H1 (cell line): ENCODE measurements around the gene PLGRKT. TPM values are rescaled to one million over a fixed set of nuclear protein-coding genes. Genes with fewer than 3 reads are reported as not detected.
A peak's percentile ranks its signal among the peaks of the same experiment; 100 is the strongest.

ENCODE experiments used
- CTCF ChIA-PET: fragments of 300-600 bp; sonication (Branson Sonifier 250); formaldehyde crosslinking; loops from one replicate; lab custom pipeline; 2021; ENCODE audit not compliant: partially characterized antibody; lab: Charles Lee
- POLR2A ChIA-PET: fragments of 300-600 bp; sonication (Branson Sonifier 250); formaldehyde crosslinking; loops from one replicate; lab custom pipeline; 2021; ENCODE audit warnings: inconsistent platforms; ENCODE audit not compliant: partially characterized antibody; lab: Charles Lee
- DNase-seq, 2 experiments: peaks; one replicate each; pipeline versions ENCODE4 v3.0.0 to v3.0.0-alpha.2; 2010 to 2022; ENCODE audit warnings: low spot score in 2 of 2, low read depth in 1 of 2, mixed read lengths in 1 of 2
- FAIRE-seq: peaks from 2 replicates; lab custom pipeline; 2011; peaks lifted over from hg19 to GRCh38; lab: Jason Lieb, UNC
- H2AFZ ChIP-seq: 2 replicates; pipeline ENCODE4 v1.8.1; 2012; ENCODE audit warnings: low read length, inconsistent platforms
- H2AK5ac ChIP-seq: 2 replicates; pipeline ENCODE4 v1.6.1; 2013; ENCODE audit warnings: low read depth, low read length
- H2BK120ac ChIP-seq: replicated peaks from 2 replicates; pipeline ENCODE3; 2013; ENCODE audit warnings: low read depth, low read length, inconsistent platforms
- H2BK12ac ChIP-seq: 2 replicates; pipeline ENCODE4 v1.6.1; 2013; ENCODE audit warnings: low read depth, low read length
- H2BK15ac ChIP-seq: 2 replicates; pipeline ENCODE4 v1.6.1; 2013; ENCODE audit warnings: low read length
- H2BK20ac ChIP-seq: 2 replicates; pipeline ENCODE4 v1.6.1; 2013; ENCODE audit warnings: low read length
- H2BK5ac ChIP-seq: 2 replicates; pipeline ENCODE4 v1.6.1; 2013; ENCODE audit warnings: low read depth, low read length
- H3K14ac ChIP-seq: 2 replicates; pipeline ENCODE4 v1.6.1; 2013; ENCODE audit warnings: inconsistent platforms; ENCODE audit not compliant: insufficient read length
- H3K18ac ChIP-seq: 2 replicates; pipeline ENCODE4 v1.6.1; 2013; ENCODE audit warnings: low read length; ENCODE audit errors: extremely low read depth
- H3K23ac ChIP-seq: 2 replicates; pipeline ENCODE4 v1.6.1; 2013; ENCODE audit warnings: inconsistent platforms; ENCODE audit not compliant: insufficient read length
- H3K23me2 ChIP-seq: 2 replicates; pipeline ENCODE4 v1.6.1; 2013; ENCODE audit warnings: low read depth, low read length
- H3K27ac ChIP-seq: 2 replicates; pipeline ENCODE4 v1.6.1; 2011; ENCODE audit warnings: low read depth, low read length, inconsistent platforms
- H3K27me3 ChIP-seq, 4 experiments: replicated peaks in 1 of 4; 1 replicate in 1 of 4; 2 replicates in 3 of 4; pipeline versions ENCODE4 v1.6.1 to v1.8.1; 2011 to 2013; ENCODE audit warnings: low read length in 3 of 4, mild to moderate bottlenecking in 3 of 4, inconsistent platforms in 2 of 4, mixed read lengths in 2 of 4, moderate library complexity in 1 of 4; ENCODE audit not compliant: control insufficient read depth in 3 of 4, insufficient read depth in 3 of 4; ENCODE audit errors: extremely low read depth in 1 of 4
- H3K36me3 ChIP-seq, 4 experiments: 2 replicates each; pipeline versions ENCODE4 v1.6.1 to v1.8.1; 2011 to 2013; ENCODE audit warnings: mild to moderate bottlenecking in 4 of 4, low read length in 3 of 4, moderate library complexity in 2 of 4, control low read depth in 1 of 4, inconsistent platforms in 1 of 4; ENCODE audit not compliant: insufficient read depth in 4 of 4, control insufficient read depth in 2 of 4
- H3K4ac ChIP-seq: replicated peaks from 2 replicates; pipeline ENCODE3; 2013; ENCODE audit warnings: low read length, low read depth, mixed read lengths, inconsistent platforms; ENCODE audit not compliant: insufficient read length
- H3K4me1 ChIP-seq, 4 experiments: replicated peaks in 1 of 4; 1 replicate in 1 of 4; 2 replicates in 3 of 4; pipeline versions ENCODE4 v1.6.1 to v1.8.1; 2011 to 2013; ENCODE audit warnings: low read length in 3 of 4, inconsistent platforms in 2 of 4, mixed read lengths in 1 of 4; ENCODE audit not compliant: insufficient read depth in 4 of 4, control insufficient read depth in 3 of 4
- H3K4me2 ChIP-seq, 2 experiments: 2 replicates each; pipeline versions ENCODE4 v1.6.1 to v1.8.1; 2011 to 2013; ENCODE audit warnings: low read depth in 2 of 2, low read length in 2 of 2, control low read depth in 1 of 2, inconsistent platforms in 1 of 2, mild to moderate bottlenecking in 1 of 2; ENCODE audit not compliant: insufficient read depth in 1 of 2
- H3K4me3 ChIP-seq, 4 experiments: fragments of 200-600, 300-600 bp in 1 of 4; sonication (generic), shearing (Covaris generic), sonication (Bioruptor Twin) in 1 of 4; 2 replicates each; pipeline versions ENCODE4 v1.5.1 to v1.8.1; 2011 to 2016; ENCODE audit warnings: low read length in 4 of 4, low read depth in 3 of 4, control low read depth in 2 of 4, inconsistent platforms in 2 of 4, mild to moderate bottlenecking in 2 of 4, mixed read lengths in 1 of 4, moderate library complexity in 1 of 4; ENCODE audit not compliant: insufficient read depth in 2 of 4; ENCODE audit errors: extremely low read depth in 1 of 4
- H3K56ac ChIP-seq: replicated peaks from 2 replicates; pipeline ENCODE3; 2013; ENCODE audit warnings: low read depth, mild to moderate bottlenecking, mixed read lengths, low read length, inconsistent platforms; ENCODE audit not compliant: insufficient read length
- H3K79me1 ChIP-seq: 2 replicates; pipeline ENCODE4 v1.6.1; 2013; ENCODE audit warnings: low read depth, low read length, control low read depth
- H3K79me2 ChIP-seq, 2 experiments: 2 replicates each; pipeline versions ENCODE4 v1.6.1 to v1.8.1; 2012 to 2013; ENCODE audit warnings: low read length in 2 of 2, mild to moderate bottlenecking in 2 of 2, inconsistent platforms in 1 of 2; ENCODE audit not compliant: insufficient read depth in 2 of 2, control insufficient read depth in 1 of 2
- H3K9ac ChIP-seq, 4 experiments: replicated peaks in 1 of 4; 1 replicate in 1 of 4; 2 replicates in 3 of 4; pipeline versions ENCODE4 v1.6.1 to v1.8.1; 2011 to 2013; ENCODE audit warnings: low read depth in 3 of 4, low read length in 3 of 4, control low read depth in 2 of 4, mild to moderate bottlenecking in 2 of 4, moderate library complexity in 2 of 4, inconsistent platforms in 1 of 4; ENCODE audit errors: extremely low read depth in 1 of 4
- H3K9me3 ChIP-seq, 2 experiments: 2 replicates each; pipeline versions ENCODE4 v1.6.1 to v1.8.1; 2012 to 2013; ENCODE audit warnings: mild to moderate bottlenecking in 2 of 2, moderate library complexity in 2 of 2, control low read depth in 1 of 2, inconsistent platforms in 1 of 2, low read depth in 1 of 2, low read length in 1 of 2, mixed read lengths in 1 of 2; ENCODE audit not compliant: insufficient read depth in 2 of 2
- H4K20me1 ChIP-seq, 2 experiments: replicated peaks in 1 of 2; 2 replicates each; pipeline versions ENCODE3 to v1.8.1; 2011 to 2013; ENCODE audit warnings: inconsistent platforms in 2 of 2, low read length in 2 of 2, mild to moderate bottlenecking in 1 of 2; ENCODE audit not compliant: insufficient read depth in 2 of 2, control insufficient read depth in 1 of 2
- H4K5ac ChIP-seq: 2 replicates; pipeline ENCODE4 v1.6.1; 2013; ENCODE audit warnings: low read length, low read depth, mixed read lengths, inconsistent platforms; ENCODE audit not compliant: insufficient read length
- H4K8ac ChIP-seq: 2 replicates; pipeline ENCODE4 v1.8.0; 2013; ENCODE audit warnings: mild to moderate bottlenecking, moderate library complexity, low read length, inconsistent platforms; ENCODE audit not compliant: insufficient read depth; ENCODE audit errors: extremely low read depth
- H4K91ac ChIP-seq: replicated peaks from 2 replicates; pipeline ENCODE3; 2013; ENCODE audit warnings: low read length, mixed read lengths, inconsistent platforms; ENCODE audit not compliant: insufficient read length
- BCL11A ChIP-seq, 2 experiments: IDR thresholded peaks; one replicate each; pipeline ENCODE4 v1.6.1; 2011; ENCODE audit warnings: low read depth in 2 of 2, low read length in 2 of 2, mild to moderate bottlenecking in 2 of 2
- BRCA1 ChIP-seq: IDR thresholded peaks from 2 replicates; pipeline ENCODE4 v1.6.1; 2012; ENCODE audit warnings: low read depth, low read length, improper control_type of control experiment
- CBX8 ChIP-seq: fragments of 300-800, 300-1000 bp; sonication (generic); IDR thresholded peaks from 2 replicates; pipeline ENCODE4 v1.7.1; 2016; ENCODE audit warnings: low read depth, low read length, borderline replicate concordance
- CHD1 ChIP-seq: IDR thresholded peaks from 2 replicates; pipeline ENCODE4 v1.6.1; 2012; ENCODE audit warnings: low read depth, low read length, improper control_type of control experiment
- CHD2 ChIP-seq: IDR thresholded peaks from 2 replicates; pipeline ENCODE4 v1.6.1; 2012; ENCODE audit warnings: low read length, improper control_type of control experiment
- PHF8 ChIP-seq: fragments of 200-600 bp; sonication (generic); conservative IDR thresholded peaks from 2 replicates; pipeline ENCODE4 v1.7.1; 2012; ENCODE audit warnings: low read depth, mild to moderate bottlenecking, inconsistent platforms, low read length, moderate library complexity
- POLR2AphosphoS5 ChIP-seq: IDR thresholded peaks from 2 replicates; pipeline ENCODE4 v1.6.1; 2011; ENCODE audit warnings: low read depth, low read length
- SAP30 ChIP-seq: fragments of 300-600 bp; sonication (generic); IDR thresholded peaks from 2 replicates; pipeline ENCODE4 v1.7.1; 2012; ENCODE audit warnings: low read length, moderate library complexity, mild to moderate bottlenecking, inconsistent platforms; ENCODE audit not compliant: insufficient read depth, insufficient replicate concordance
- SP4 ChIP-seq: IDR thresholded peaks from 2 replicates; pipeline ENCODE4 v1.6.1; 2012; ENCODE audit warnings: low read length, inconsistent platforms
- SUZ12 ChIP-seq: fragments of 200-600 bp; sonication (generic); IDR thresholded peaks from 2 replicates; pipeline ENCODE4 v1.6.1; 2012; ENCODE audit warnings: mild to moderate bottlenecking, inconsistent platforms, low read length, moderate library complexity, mixed read lengths
- TCF12 ChIP-seq: IDR thresholded peaks from 2 replicates; pipeline ENCODE4 v1.6.1; 2011; ENCODE audit warnings: low read depth, mild to moderate bottlenecking, low read length
- WGBS, 2 experiments: shearing (Covaris generic) in 1 of 2; methylation state at CpG; one replicate each; pipeline versions ENCODE4 v1.1.6 to v1.1.7; 2013 to 2015; ENCODE audit warnings: low lambda C conversion rate in 2 of 2, mixed read lengths in 2 of 2, inconsistent platforms in 1 of 2, low coverage in 1 of 2, missing lambda C conversion rate in 1 of 2; ENCODE audit not compliant: insufficient replicate concordance in 2 of 2, insufficient coverage in 1 of 2, insufficient read length in 1 of 2; ENCODE audit errors: extremely low coverage in 1 of 2, missing lambda C conversion rate in 1 of 2; 5-methylcytosine and 5-hydroxymethylcytosine counted together
- polyA plus RNA-seq, 7 experiments: library from polyadenylated mRNA; depleted of rRNA in 3 of 7; stranded (reverse) in 5 of 7; unstranded in 2 of 7; fragments of >200 nt in 5 of 7; fragments of 200-250 nt in 2 of 7; gene quantifications; 1 replicate in 5 of 7; 2 replicates in 1 of 7; 4 replicates in 1 of 7; pipeline versions ENCODE4 v1.2.1 to v1.2.3, GENCODE V29; 2011 to 2013; ENCODE audit warnings: missing spikeins in 2 of 7, mixed read lengths in 2 of 7
- total RNA-seq: library from RNA; stranded (reverse); fragmentation: NEBNext Ultra II Directional; extraction: Animal tissue kit (Norgen Biotek cat#: 25700); gene quantifications from 2 replicates; pipeline ENCODE4 v1.2.1, GENCODE V29; 2021
- TF ChIP-seq, protein P1 (sequence below): IDR thresholded peaks from 2 replicates; pipeline ENCODE4 v1.6.1; 2012; ENCODE audit warnings: inconsistent platforms

PLGRKT gene
- total and polyA plus RNA-seq, 2 of the 8 experiments (the other 6 are each of a cell fraction or from before 2014, with no cell fraction given) = 5.4 to 15.7 TPM

GRCh38 chr9:5438301-5439162 lies 807 bp upstream of the PLGRKT start:
- Histone ChIP-seq H3K4me1 (peaks cover 0 to 6% (median 2%) of the 10 kb centered on the region in 4 experiments; a peak in 3 of 7 replicates), H2BK20ac (no peak overlapping the region), H3K27me3 (no peaks in the 10 kb centered on the region), H3K9ac (peak overlapping the region in 3 of 4 experiments; percentile 14 to 44 (median 36); a peak in 4 of 7 replicates), H3K9me3 (peaks cover 3 to 15% of the 10 kb centered on the region in 2 experiments; a peak in 2 of 4 replicates), H3K56ac (no peak overlapping the region), H4K20me1 (no peaks in the 10 kb centered on the region), H3K23me2 (peaks cover 6% of the 10 kb centered on the region; the same call in 1 of the 2 replicates), H3K27ac (no peak overlapping the region), H3K23ac (no peak overlapping the region), H2AFZ (peak overlapping the region; percentile 64), H3K14ac (no peak overlapping the region), H3K4ac (no peak overlapping the region), H2BK12ac (no peak overlapping the region), H4K91ac (peak overlapping the region; percentile 0), H3K4me3 (peak overlapping the region; percentile 71 to 88 (median 80)), H4K5ac (peak overlapping the region; percentile 32), H4K8ac (no peak overlapping the region), H3K79me2 (no peaks in the 10 kb centered on the region), H3K79me1 (no peaks in the 10 kb centered on the region), H2AK5ac (no peak overlapping the region), H3K18ac (no peak overlapping the region), H3K36me3 (peaks cover 3 to 11% (median 5%) of the 10 kb centered on the region in 4 experiments; a peak in 5 of 8 replicates), H2BK120ac (no peak overlapping the region), H2BK15ac (peak overlapping the region; percentile 62; the same call in 1 of the 2 replicates), H2BK5ac (no peak overlapping the region), H3K4me2 (peak overlapping the region; percentile 69 to 70)
- peak in 1 of 2 experiments; percentile 45 for DNase-seq
- FAIRE-seq = no peak
- ChIA-PET POLR2A (interaction anchor here (1.3 to 1.6 kb wide), 2 partner anchors 10 to 12 kb away, joined by 4 read pairs; partner anchors contain the start of gene CD274), CTCF (interaction anchor here (0.7 to 5.4 kb wide), 6 partner anchors 12 to 680 kb away, joined by 3 to 39 read pairs (median 4); partner anchors contain the start of genes CD274 and INSL6)
- WGBS, 2 experiments = 74% methylated on average over 20 of the region's 21 CpGs; no CpG with 5 or more reads in 1 of the 2 experiments
- no peak for TF ChIP-seq CBX8
- TF ChIP-seq CHD2 = no peak
- TF ChIP-seq PHF8 = no peak
- TF ChIP-seq BCL11A (IDR thresholded peaks at IDR 0.05; ENCODE audit: low read depth in 2 of 2, low read length in 2 of 2) = no peak
- TF ChIP-seq, protein P1, sequence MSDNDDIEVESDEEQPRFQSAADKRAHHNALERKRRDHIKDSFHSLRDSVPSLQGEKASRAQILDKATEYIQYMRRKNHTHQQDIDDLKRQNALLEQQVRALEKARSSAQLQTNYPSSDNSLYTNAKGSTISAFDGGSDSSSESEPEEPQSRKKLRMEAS = no peak
- no peak for TF ChIP-seq SUZ12
- TF ChIP-seq BRCA1 = no peak
- no peak for TF ChIP-seq CHD1
- TF ChIP-seq POLR2AphosphoS5 = no peak
- TF ChIP-seq TCF12 = no peak
- TF ChIP-seq SP4 = no peak
- TF ChIP-seq SAP30 = no peak
